RCC 7860 (cell line): ENCODE data around the gene ASB10.

Experiments used
- DNase-seq: peaks from one replicate; pipeline ENCODE4 v3.0.0-alpha.2; 2015; ENCODE audit warnings: low spot score
- FAIRE-seq: peaks from 2 replicates; lab custom pipeline; 2012; peaks lifted over from hg19 to GRCh38; lab: Jason Lieb, UNC

ASB10 gene

DNA sequence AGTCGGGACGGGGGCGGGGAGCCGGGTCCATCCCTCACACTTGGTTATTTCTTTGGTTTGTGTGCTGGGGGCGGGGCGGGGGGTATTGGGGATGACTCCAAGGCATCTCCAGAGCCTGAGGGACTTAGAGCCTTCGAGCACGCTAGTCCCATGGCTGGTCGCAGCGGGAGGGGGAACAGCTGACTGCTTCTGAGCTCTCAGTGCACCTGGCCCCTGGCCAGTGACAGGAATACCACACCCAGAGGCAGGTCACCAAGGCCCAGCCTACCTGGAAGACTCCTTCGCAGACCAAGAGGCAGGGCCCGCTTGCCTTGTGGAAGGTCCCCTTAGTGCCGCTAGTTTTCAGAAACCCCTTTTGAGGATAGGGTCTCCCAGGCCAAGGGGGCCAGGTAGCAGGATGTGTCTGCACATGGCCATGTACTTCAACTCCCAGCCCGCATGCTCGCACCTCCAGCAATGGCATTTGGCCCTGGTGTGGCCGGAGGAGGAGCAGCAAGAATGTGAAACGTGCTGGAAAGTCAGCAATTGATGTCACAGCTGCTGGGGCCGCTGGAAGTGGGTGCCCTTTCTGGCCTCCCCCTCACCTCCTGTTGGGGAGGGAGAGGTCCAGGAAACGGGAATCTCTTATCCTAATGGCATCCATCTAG is 60.4 kb downstream of the ASB10 start:
- FAIRE-seq, result no peak
- no peak for DNase-seq

DNA sequence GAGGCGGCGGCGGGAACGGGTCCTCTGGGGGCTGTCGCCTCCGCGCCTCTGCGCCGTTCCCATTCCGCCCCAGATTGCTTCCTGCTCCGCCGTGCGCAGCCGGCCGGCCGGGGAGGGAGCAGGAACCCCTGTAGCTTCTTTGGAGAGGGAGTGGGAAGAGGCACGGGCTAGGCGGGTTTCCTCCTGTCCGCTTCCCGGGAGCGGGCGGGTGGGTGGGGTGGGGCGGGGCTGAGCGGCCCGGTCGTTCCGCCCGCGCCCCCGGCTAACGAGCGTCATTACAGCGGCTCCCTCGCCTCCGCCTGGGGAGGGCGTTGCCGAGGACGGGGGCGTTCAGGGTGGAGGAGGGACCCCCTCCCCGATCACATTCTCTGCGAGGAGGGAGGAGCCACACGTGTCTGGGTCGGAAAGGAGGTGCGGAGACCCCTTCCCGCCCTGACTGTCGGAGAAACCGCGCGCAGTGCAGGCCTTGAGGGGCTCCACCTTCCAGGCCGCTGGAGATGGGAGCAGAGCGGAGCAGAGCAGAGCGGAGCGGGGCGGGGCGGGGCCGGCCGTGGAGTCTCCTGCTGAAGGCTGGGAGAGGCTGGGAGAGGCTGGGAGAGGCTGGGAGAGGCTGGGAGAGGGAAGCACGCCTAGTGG is 61.1 kb downstream of the ASB10 start:
- no peak for DNase-seq
- no peak for FAIRE-seq
